SK-N-MC (cell line): ENCODE measurements around the gene FAM53B.
"Not testable (repeated sequence)": the region's sequence is repeated elsewhere in the genome, so short reads cannot be mapped to it uniquely, and the experiment has no call there.

ENCODE experiments used
- DNase-seq: peaks from one replicate; pipeline ENCODE4 v3.0.0-alpha.2; 2011; ENCODE audit warnings: low read depth, low spot score
- H3K27ac ChIP-seq: fragments of 200-600 bp; sonication (generic); 2 replicates; pipeline ENCODE4 v1.5.1; 2016; ENCODE audit warnings: mixed run types
- H3K36me3 ChIP-seq: fragments of 200-600 bp; sonication (generic); 2 replicates; pipeline ENCODE4 v1.6.1; 2017; ENCODE audit warnings: antibody characterized with exemption, low read length, mixed read lengths; ENCODE audit not compliant: insufficient read depth
- H3K4me3 ChIP-seq: fragments of 200-600 bp; sonication (generic); 2 replicates; pipeline ENCODE4 v1.5.1; 2016
- H3K9ac ChIP-seq: fragments of 200-600 bp; sonication (generic); 2 replicates; pipeline ENCODE4 v1.8.0; 2017; ENCODE audit warnings: mixed run types, mixed read lengths; ENCODE audit not compliant: insufficient read length
- H3K9me3 ChIP-seq: fragments of 200-600 bp; sonication (generic); 2 replicates; pipeline ENCODE4 v1.6.1; 2017; ENCODE audit warnings: low read depth, mild to moderate bottlenecking, antibody characterized with exemption, low read length, moderate library complexity, mixed read lengths
- EZH2 ChIP-seq: fragments of 200-600 bp; sonication (generic); IDR thresholded peaks from one replicate; pipeline ENCODE4 v1.6.1; 2017; ENCODE audit warnings: antibody characterized with exemption
- FOXP2 ChIP-seq: optimal IDR thresholded peaks from 2 replicates; pipeline ENCODE3; 2011; ENCODE audit warnings: mild to moderate bottlenecking, moderate library complexity; ENCODE audit not compliant: insufficient read depth; ENCODE audit errors: extremely low read length, control extremely low read depth
- POLR2AphosphoS5 ChIP-seq: IDR thresholded peaks from 2 replicates; pipeline ENCODE4 v1.6.1; 2012; ENCODE audit warnings: mild to moderate bottlenecking, low read depth, low read length, borderline replicate concordance

FAM53B gene

GRCh38 chr10:124590216-124591122 lies 153.7 kb downstream of the FAM53B start:
- DNase-seq = no peak
- Histone ChIP-seq H3K9ac (no peak overlapping the region), H3K4me3 (no peak overlapping the region), H3K36me3 (no peaks in the 10 kb centered on the region), H3K27ac (no peak overlapping the region), H3K9me3 (no peaks in the 10 kb centered on the region)
- TF ChIP-seq FOXP2 (no peak), POLR2AphosphoS5 (no peak), EZH2 (no peak)

DNA sequence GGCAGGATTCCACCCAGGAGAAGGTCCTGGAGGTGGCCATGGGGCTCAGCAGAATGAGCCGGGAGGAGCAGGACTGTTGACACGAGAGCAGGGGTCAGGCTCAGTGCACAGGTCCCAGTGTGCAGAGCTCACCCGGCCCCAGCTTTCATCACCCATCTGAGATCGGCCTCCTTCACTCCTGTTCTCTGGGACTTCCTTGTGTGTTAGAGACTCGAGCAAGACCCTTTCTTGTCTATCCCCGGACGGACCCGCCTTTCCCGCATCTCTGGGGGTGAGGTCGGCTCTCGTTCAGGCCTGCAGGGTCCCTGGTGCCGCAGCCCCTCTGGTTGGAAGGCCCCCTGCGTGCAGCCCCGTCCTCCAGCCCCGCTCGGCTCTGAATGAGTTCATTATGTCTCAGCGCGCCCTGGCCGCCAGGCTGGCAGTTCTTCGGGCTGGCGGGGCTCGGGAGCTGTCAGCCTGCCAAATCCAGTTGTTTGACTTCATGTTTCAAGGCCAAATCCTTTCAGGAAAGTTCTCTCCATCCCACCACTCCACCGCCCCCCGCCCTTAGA lies 154.6 kb downstream of the FAM53B start:
- no peaks in the 10 kb centered on the region for H3K9me3 ChIP-seq
- H3K9ac ChIP-seq = no peak overlapping the region
- no peak overlapping the region for H3K4me3 ChIP-seq
- no peaks in the 10 kb centered on the region for H3K36me3 ChIP-seq
- TF ChIP-seq POLR2AphosphoS5 (no peak), EZH2 (no peak), FOXP2 (no peak)
- no peak overlapping the region for H3K27ac ChIP-seq
- DNase-seq = no peak

DNA sequence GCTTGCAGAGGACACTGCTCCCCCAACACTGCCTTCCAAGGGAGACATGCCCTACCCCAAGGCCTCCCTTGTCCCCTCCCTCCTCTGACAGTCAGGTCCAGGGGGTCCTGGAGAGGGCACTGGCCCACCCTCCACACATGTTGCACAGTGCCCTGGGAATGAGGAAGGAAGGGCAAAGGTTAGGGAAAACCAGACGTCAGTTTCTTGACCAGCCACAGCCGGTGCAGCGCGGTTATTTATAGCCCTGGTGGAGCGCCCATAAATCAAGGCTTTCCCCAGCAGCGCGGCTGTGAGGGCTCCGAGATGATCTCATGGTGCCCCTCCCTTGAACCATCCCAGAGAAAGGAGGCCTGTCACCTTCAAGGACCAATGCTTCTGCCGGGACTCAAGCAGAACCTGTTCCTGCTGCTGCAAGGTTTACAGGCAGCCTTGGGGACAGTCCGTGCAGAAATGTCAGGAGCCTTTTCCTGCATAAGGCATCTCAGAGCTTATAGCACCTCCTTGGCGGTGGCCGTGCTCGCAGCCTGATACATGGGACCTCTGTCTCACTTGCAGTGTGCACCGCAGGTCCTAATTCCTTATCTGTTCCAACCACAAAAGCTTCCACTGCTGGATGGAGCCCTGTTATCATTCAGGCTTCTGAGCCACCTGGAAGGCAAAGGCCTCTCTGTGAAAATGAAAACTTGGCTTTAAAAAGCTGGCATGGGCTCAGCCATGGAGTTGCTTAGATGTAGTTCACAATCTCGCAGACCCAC lies 155.3 kb downstream of the FAM53B start:
- no peak for DNase-seq
- no peak overlapping the region for H3K27ac ChIP-seq
- H3K4me3 ChIP-seq = no peak overlapping the region
- TF ChIP-seq FOXP2 (no peak), POLR2AphosphoS5 (no peak), EZH2 (no peak)
- H3K9me3 ChIP-seq = no peaks in the 10 kb centered on the region
- no peak overlapping the region for H3K9ac ChIP-seq
- no peaks in the 10 kb centered on the region for H3K36me3 ChIP-seq

DNA sequence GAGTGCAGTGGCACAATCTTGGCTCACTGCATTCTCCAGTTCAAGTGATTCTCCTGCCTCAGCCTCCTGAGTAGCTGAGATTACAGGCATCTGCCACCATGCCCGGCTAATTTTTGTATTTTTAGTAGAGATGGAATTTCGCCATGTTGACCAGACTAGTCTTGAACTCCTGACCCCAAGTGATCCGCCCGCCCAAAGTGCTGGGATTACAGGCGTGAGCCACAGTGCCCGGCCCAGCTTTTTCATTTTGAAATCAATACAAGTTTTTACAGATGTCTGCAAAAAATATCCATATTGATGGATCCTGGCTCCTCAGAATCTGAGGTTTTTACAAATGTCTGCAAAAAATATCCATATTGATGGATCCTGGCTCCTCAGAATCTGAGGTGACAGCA lies 155.8 kb downstream of the FAM53B start:
- DNase-seq, H3K36me3 ChIP-seq, H3K9ac ChIP-seq, H3K9me3 ChIP-seq, H3K4me3 ChIP-seq, H3K27ac ChIP-seq: not testable (repeated sequence)

GRCh38 chr10:124587811-124588211 lies 156.4 kb downstream of the FAM53B start:
- TF ChIP-seq FOXP2 = no peak
- no peak for TF ChIP-seq EZH2
- no peak for TF ChIP-seq POLR2AphosphoS5
- no peak for DNase-seq
- Histone ChIP-seq H3K9ac (no peak overlapping the region), H3K9me3 (no peaks in the 10 kb centered on the region), H3K27ac (no peak overlapping the region), H3K4me3 (no peak overlapping the region), H3K36me3 (no peaks in the 10 kb centered on the region)

DNA sequence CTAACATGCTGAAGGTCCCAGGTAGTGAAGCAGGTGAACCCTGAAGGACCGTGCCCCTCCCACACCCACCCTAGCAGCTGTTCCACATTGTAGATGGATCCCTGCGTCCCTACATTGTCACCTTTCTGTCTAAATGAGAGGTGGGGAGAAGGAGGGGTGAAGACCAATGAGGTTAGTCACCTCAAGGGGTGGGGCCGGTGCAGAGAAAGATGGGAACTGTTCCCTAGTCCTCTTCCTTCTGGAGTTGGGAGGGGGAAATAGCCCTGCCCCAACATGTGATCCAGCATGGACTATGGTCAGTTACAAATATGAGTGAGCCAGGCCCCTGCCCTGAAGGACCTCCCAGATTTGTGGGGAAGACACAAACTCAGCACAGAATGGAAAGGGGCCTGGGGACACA lies 158.0 kb downstream of the FAM53B start:
- H3K4me3 ChIP-seq = no peak overlapping the region
- TF ChIP-seq POLR2AphosphoS5 (no peak), FOXP2 (no peak), EZH2 (no peak)
- no peak overlapping the region for H3K9ac ChIP-seq
- H3K9me3 ChIP-seq = no peaks in the 10 kb centered on the region
- no peak for DNase-seq
- no peaks in the 10 kb centered on the region for H3K36me3 ChIP-seq
- H3K27ac ChIP-seq = no peak overlapping the region

- H3K27ac ChIP-seq = no peak overlapping the region
Measured at GRCh38 chr10:124579011-124579399, 165.2 kb downstream of the FAM53B start.

DNA sequence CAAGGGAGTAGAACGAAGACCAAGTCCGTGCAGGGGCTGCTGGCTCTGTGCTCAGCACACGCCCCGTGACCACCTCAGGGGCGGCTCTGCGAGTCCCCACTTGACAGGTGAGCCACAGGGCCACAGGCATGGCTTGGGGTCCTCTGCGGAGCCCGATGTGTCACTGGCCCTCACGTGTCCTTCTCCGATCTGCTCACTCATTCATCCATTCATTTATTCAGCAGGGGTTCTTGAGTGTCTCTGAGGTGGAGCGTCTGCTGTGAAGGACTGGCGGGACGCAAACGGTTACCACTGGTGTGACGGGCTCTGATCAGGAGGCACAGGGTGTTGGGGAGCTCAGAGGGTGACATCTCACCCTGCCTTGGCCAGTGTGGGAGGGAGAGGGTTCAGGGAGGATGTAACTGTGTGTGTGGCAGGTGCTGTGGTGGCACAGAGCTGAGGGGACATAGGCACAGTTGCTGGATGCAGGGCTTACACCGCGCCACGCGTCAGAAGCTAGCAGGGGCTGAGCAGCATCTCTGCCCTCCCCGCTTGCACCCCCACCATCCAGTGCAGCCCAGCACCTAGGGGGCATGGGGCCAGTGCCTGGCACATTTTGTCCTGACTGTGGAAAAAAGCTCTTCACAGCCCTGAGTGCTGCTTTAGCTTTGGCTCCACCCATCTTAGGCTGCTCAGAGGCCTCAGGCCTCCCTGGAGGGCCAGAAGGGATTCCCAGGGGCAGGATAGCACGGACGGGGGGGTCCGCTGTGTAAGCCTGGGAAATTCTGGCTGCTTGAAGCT lies 165.8 kb downstream of the FAM53B start:
- no peaks in the 10 kb centered on the region for H3K36me3 ChIP-seq
- no peaks in the 10 kb centered on the region for H3K9me3 ChIP-seq
- H3K27ac ChIP-seq = no peak overlapping the region
- H3K9ac ChIP-seq = no peak overlapping the region
- TF ChIP-seq EZH2 (no peak), FOXP2 (no peak), POLR2AphosphoS5 (no peak)
- no peak for DNase-seq
- H3K4me3 ChIP-seq = no peak overlapping the region

More at GRCh38 chr10:124579011-124579399, 165.2 kb downstream of the FAM53B start:
- H3K9me3 ChIP-seq = no peaks in the 10 kb centered on the region
- no peak overlapping the region for H3K9ac ChIP-seq
- TF ChIP-seq FOXP2 (no peak), EZH2 (no peak), POLR2AphosphoS5 (no peak)
- no peak overlapping the region for H3K4me3 ChIP-seq
- no peaks in the 10 kb centered on the region for H3K36me3 ChIP-seq
- DNase-seq = no peak
